DOHH2 (cell line): ENCODE measurements around the gene RAB29.

Source experiments
- H3F3A ChIP-seq: fragments of 200-600 bp; sonication (generic), shearing (Covaris generic); 2 replicates; pipeline ENCODE4 v1.6.0; 2016; ENCODE audit warnings: antibody characterized with exemption, mild to moderate bottlenecking; ENCODE audit not compliant: control insufficient read depth, insufficient read depth
- H3K27ac ChIP-seq: fragments of 200-600 bp; sonication (generic); 2 replicates; pipeline ENCODE4 v1.5.1; 2014; ENCODE audit warnings: low read depth, mild to moderate bottlenecking, low read length, moderate library complexity
- H3K27me3 ChIP-seq: fragments of 200-600 bp; sonication (generic); 2 replicates; pipeline ENCODE4 v1.6.1; 2014; ENCODE audit warnings: mild to moderate bottlenecking, low read length, mixed read lengths; ENCODE audit not compliant: control insufficient read depth
- H3K36me3 ChIP-seq: fragments of 200-600 bp; sonication (generic); 2 replicates; pipeline ENCODE4 v1.6.1; 2014; ENCODE audit warnings: mild to moderate bottlenecking, low read length, moderate library complexity, mixed read lengths; ENCODE audit not compliant: control insufficient read depth
- H3K4me1 ChIP-seq: fragments of 200-600 bp; sonication (generic); 2 replicates; pipeline ENCODE4 v1.6.1; 2014; ENCODE audit warnings: mild to moderate bottlenecking, low read length, mixed read lengths; ENCODE audit not compliant: control insufficient read depth
- H3K4me2 ChIP-seq: fragments of 200-600 bp; sonication (generic); 2 replicates; pipeline ENCODE4 v1.6.0; 2014; ENCODE audit warnings: mild to moderate bottlenecking, low read length, moderate library complexity
- H3K4me3 ChIP-seq: fragments of 200-600 bp; sonication (generic); 2 replicates; pipeline ENCODE4 v1.5.1; 2014; ENCODE audit warnings: mild to moderate bottlenecking, low read length, mixed read lengths
- H3K79me2 ChIP-seq: fragments of 200-600 bp; sonication (generic); 2 replicates; pipeline ENCODE4 v1.6.1; 2014; ENCODE audit warnings: mild to moderate bottlenecking, low read length, mixed read lengths; ENCODE audit not compliant: control insufficient read depth
- H3K9me2 ChIP-seq: fragments of 200-600 bp; sonication (generic); replicated peaks from 2 replicates; pipeline ENCODE4 v1.6.1; 2014; ENCODE audit warnings: mild to moderate bottlenecking, low read length, mixed read lengths; ENCODE audit not compliant: control insufficient read depth
- H3K9me3 ChIP-seq: fragments of 200-600 bp; sonication (generic); 2 replicates; pipeline ENCODE4 v1.6.1; 2014; ENCODE audit warnings: antibody characterized with exemption, low read length, mixed read lengths; ENCODE audit not compliant: control insufficient read depth, insufficient read depth
- H4K20me1 ChIP-seq: fragments of 200-600 bp; sonication (generic); 2 replicates; pipeline ENCODE4 v1.6.0; 2014; ENCODE audit warnings: low read depth, mild to moderate bottlenecking, antibody characterized with exemption, low read length, moderate library complexity; ENCODE audit not compliant: control insufficient read depth, insufficient read depth
- EZH2phosphoT487 ChIP-seq: fragments of 200-600 bp; sonication (generic); IDR thresholded peaks from 2 replicates; pipeline ENCODE4 v1.6.1; 2017; ENCODE audit warnings: borderline replicate concordance, mild to moderate bottlenecking, antibody characterized with exemption, low read length, moderate library complexity, mixed read lengths
- TF ChIP-seq, protein P1 (sequence below): fragments of 200-600 bp; sonication (generic); IDR thresholded peaks from one replicate; pipeline ENCODE4 v1.5.1; 2014; ENCODE audit warnings: antibody characterized with exemption, mild to moderate bottlenecking, low read depth, low read length; ENCODE audit not compliant: poor library complexity, severe bottlenecking

The RAB29 gene

DNA sequence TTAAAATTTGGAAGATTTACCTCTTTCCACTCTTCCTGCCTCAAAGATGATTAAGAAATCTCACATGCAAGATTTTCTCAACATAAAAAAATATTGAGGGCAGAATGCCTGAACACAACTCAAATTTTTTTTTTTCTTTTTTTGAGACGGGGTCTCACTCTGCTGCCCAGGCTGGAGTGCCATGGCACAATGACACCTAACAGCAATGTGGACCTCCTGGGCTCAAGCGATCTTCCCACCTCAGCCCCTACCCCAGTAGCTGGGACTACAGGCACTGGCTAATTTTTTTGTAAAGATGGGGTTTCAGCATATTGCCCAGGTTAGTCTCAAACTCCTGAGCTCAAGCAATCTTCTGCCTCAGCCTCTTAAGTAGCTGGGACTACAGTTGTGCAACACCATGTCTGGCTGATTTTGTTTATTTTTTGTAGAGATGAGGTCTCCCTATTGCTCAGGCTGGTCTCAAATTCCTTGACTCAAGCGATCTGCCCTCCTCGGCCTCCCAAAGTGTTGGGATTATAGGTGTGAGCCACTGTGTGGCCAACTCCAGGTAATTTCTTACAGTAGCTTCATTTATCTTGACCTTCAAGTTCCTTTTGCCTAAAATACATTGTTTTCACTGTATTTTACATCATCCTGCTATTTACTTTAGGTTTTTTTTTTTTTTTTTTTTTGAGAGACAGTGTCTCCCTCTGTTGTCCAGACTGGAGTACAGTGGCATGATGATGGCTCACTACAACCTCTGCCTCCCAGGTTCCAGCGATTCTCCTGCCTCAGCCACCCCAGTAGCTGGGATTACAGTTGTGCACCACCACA lies 35.7 kb downstream of the RAB29 start:
- peaks cover 69% of the 10 kb centered on the region for H3K36me3 ChIP-seq
- TF ChIP-seq, protein P1, sequence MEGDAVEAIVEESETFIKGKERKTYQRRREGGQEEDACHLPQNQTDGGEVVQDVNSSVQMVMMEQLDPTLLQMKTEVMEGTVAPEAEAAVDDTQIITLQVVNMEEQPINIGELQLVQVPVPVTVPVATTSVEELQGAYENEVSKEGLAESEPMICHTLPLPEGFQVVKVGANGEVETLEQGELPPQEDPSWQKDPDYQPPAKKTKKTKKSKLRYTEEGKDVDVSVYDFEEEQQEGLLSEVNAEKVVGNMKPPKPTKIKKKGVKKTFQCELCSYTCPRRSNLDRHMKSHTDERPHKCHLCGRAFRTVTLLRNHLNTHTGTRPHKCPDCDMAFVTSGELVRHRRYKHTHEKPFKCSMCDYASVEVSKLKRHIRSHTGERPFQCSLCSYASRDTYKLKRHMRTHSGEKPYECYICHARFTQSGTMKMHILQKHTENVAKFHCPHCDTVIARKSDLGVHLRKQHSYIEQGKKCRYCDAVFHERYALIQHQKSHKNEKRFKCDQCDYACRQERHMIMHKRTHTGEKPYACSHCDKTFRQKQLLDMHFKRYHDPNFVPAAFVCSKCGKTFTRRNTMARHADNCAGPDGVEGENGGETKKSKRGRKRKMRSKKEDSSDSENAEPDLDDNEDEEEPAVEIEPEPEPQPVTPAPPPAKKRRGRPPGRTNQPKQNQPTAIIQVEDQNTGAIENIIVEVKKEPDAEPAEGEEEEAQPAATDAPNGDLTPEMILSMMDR, result no peak
- no peak for TF ChIP-seq EZH2phosphoT487

DNA sequence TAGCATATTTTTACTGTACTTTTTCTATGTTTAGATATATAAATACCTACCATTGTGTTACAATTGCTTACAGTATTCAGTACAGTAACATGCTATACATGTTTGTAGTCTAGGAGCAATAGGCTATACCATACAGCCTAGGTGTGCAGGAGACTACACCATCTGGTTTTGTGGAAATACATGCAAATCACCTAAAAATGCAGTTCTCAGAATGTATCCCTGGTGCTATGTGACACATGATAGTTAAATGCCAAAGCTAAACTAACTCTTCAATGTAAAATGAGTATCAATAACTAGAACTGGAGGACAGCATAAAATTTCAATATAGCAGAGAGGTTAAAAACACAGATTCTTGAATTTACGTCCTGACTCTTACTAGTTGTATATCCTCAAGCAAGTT lies 40.1 kb downstream of the RAB29 start:
- H3K9me3 ChIP-seq, result no peaks in the 10 kb centered on the region
- H3K79me2 ChIP-seq, result peaks cover 97% of the 10 kb centered on the region
- no peaks in the 10 kb centered on the region for H3K9me2 ChIP-seq
- peaks cover 9% of the 10 kb centered on the region for H3F3A ChIP-seq
- no peak overlapping the region for H3K27ac ChIP-seq
- no peaks in the 10 kb centered on the region for H3K27me3 ChIP-seq
- H3K36me3 ChIP-seq, result peaks cover 66% of the 10 kb centered on the region
- 0 out of 2 replicates have a peak, but pooled peaks cover 4% of the 10 kb centered on the region for H3K4me1 ChIP-seq
- peaks cover 15% of the 10 kb centered on the region for H4K20me1 ChIP-seq
- H3K4me2 ChIP-seq, result no peak overlapping the region
- no peak overlapping the region for H3K4me3 ChIP-seq
- TF ChIP-seq EZH2phosphoT487, result no peak
- TF ChIP-seq, protein P1, result no peak

More for the DNA sequence above, 35.7 kb downstream of the RAB29 start:
- Histone ChIP-seq H3K9me3 (no peaks in the 10 kb centered on the region), H3K27ac (no peak overlapping the region), H3K4me1 (peaks cover 37% of the 10 kb centered on the region), H3K9me2 (no peaks in the 10 kb centered on the region), H3K4me2 (no peak overlapping the region), H3K79me2 (peaks cover 100% of the 10 kb centered on the region), H4K20me1 (peaks cover 35% of the 10 kb centered on the region; the same call in 1 of the 2 replicates), H3K4me3 (no peak overlapping the region), H3F3A (peaks cover 25% of the 10 kb centered on the region), H3K27me3 (no peaks in the 10 kb centered on the region)

DNA sequence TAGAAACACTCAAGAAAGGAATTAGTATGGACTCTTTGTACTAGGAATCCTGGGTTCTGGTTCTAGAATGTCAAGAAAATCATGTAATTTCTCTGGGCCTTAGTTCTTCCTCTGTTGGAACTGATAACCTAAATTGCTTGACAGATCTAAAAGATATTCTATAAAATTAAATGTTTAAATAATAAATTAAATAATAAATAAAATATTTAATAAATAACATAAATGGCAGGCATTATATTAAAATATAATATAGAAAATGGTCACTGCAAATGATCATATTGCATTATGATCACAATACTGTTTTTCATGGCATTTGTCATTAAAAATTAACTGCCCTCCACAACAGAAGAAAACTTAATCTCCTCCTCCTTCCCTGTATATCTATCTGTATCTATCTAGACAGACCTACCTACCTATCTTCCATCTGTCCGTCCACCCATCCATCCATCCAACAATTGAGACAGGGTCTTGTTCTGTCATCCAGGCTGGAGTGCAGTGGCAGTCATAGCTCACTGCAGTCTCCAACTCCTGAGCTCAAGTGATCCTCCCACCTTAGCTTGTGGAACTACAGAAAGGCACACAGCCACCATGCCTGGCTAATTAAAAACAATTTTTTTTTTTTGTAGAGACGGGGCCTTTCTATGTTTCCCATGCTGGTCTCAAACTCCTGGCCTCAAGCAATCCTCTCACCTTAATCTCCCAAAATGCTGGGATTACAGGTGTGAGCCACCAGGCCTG lies 41.7 kb downstream of the RAB29 start:
- H3K4me3 ChIP-seq, result no peak overlapping the region
- peaks cover 96% of the 10 kb centered on the region for H3K79me2 ChIP-seq
- H4K20me1 ChIP-seq, result peaks cover 15% of the 10 kb centered on the region
- no peaks in the 10 kb centered on the region for H3K9me3 ChIP-seq
- no peak overlapping the region for H3K4me2 ChIP-seq
- TF ChIP-seq EZH2phosphoT487, result no peak
- TF ChIP-seq, protein P1, result no peak
- 0 out of 2 replicates have a peak, but pooled peaks cover 4% of the 10 kb centered on the region for H3K4me1 ChIP-seq
- peaks cover 9% of the 10 kb centered on the region for H3F3A ChIP-seq
- H3K27me3 ChIP-seq, result no peaks in the 10 kb centered on the region
- H3K27ac ChIP-seq, result no peak overlapping the region
- H3K9me2 ChIP-seq, result no peaks in the 10 kb centered on the region
- H3K36me3 ChIP-seq, result peaks cover 68% of the 10 kb centered on the region
